ENCODE results near the gene ACYP1.
A peak's percentile ranks its signal among the peaks of the same experiment; 100 is the strongest.

Gene ACYP1

GRCh38 chr14:75063491-75064204 is at the start of gene ACYP1:
Gene ACYP1, minus strand, starts transcription at chr14:75064024. Its CDS starts 471 bp downstream, at chr14:75063553.
- peak in 13 of 14 donors; percentile 48 to 90 (median 84) for DNase-seq

- DNase-seq = no peak
Observed at GRCh38 chr14:75109877-75110276, 46.1 kb upstream of the ACYP1 start.

GRCh38 chr14:75107186-75107585 is 43.4 kb upstream of the ACYP1 start:
- no peak for DNase-seq

GRCh38 chr14:75101491-75101890 is 37.7 kb upstream of the ACYP1 start:
- no peak for DNase-seq

- DNase-seq = no peak
Observed at GRCh38 chr14:75098682-75099081, 34.9 kb upstream of the ACYP1 start.

- DNase-seq = no peak
Observed at GRCh38 chr14:75098212-75098611, 34.4 kb upstream of the ACYP1 start.

- no peak for DNase-seq
Observed at GRCh38 chr14:75096959-75097358, 33.1 kb upstream of the ACYP1 start.

GRCh38 chr14:75095690-75096089 is 31.9 kb upstream of the ACYP1 start:
- no peak for DNase-seq

GRCh38 chr14:75094896-75095295 is 31.1 kb upstream of the ACYP1 start:
- no peak for DNase-seq

GRCh38 chr14:75092698-75093097 is 28.9 kb upstream of the ACYP1 start:
- no peak for DNase-seq

- DNase-seq = no peak
Observed at GRCh38 chr14:75091251-75091650, 27.4 kb upstream of the ACYP1 start.

- no peak for DNase-seq
Observed at GRCh38 chr14:75090353-75090752, 26.5 kb upstream of the ACYP1 start.

- peak in 3 of 14 donors; percentile 10 to 26 (median 10) for DNase-seq
Observed at GRCh38 chr14:75088566-75089373, 24.9 kb upstream of the ACYP1 start.

GRCh38 chr14:75088153-75088552 is 24.3 kb upstream of the ACYP1 start:
- no peak for DNase-seq

- no peak for DNase-seq
Observed at GRCh38 chr14:75084513-75084912, 20.7 kb upstream of the ACYP1 start.

GRCh38 chr14:75083271-75083670 is 19.4 kb upstream of the ACYP1 start:
- DNase-seq = no peak

- no peak for DNase-seq
Observed at GRCh38 chr14:75081660-75082229, 17.9 kb upstream of the ACYP1 start.

- no peak for DNase-seq
Observed at GRCh38 chr14:75079521-75079920, 15.7 kb upstream of the ACYP1 start.

GRCh38 chr14:75077794-75078193 is 14.0 kb upstream of the ACYP1 start:
- DNase-seq = no peak

GRCh38 chr14:75070383-75070782 is 6.6 kb upstream of the ACYP1 start:
- no peak for DNase-seq

- no peak for DNase-seq
Observed at GRCh38 chr14:75069811-75070145, 6.0 kb upstream of the ACYP1 start.

- DNase-seq = peak; percentile 46 to 98 (median 93)
Observed at GRCh38 chr14:75069121-75069810, 5.4 kb upstream of the ACYP1 start, which contains the start of gene ZC2HC1C. Gene ZC2HC1C, plus strand, starts transcription at chr14:75069641. Its CDS starts 933 bp downstream, at chr14:75070574.

Data from C1 segment of cervical spinal cord (tissue), 14 donors.